Spinal cord (tissue), 10 donors: ENCODE results near the gene ZNF775. TPM values are rescaled to one million over a fixed set of nuclear protein-coding genes. Genes with fewer than 3 reads are reported as not detected.

Source experiments
- DNase-seq, 6 donors: peaks; one replicate each; pipeline versions ENCODE4 v3.0.0 to v3.0.0-alpha.2; 2013 to 2015; ENCODE audit warnings: low spot score in 6 of 6, low read depth in 4 of 6
- H3K27ac ChIP-seq: one replicate; pipeline ENCODE4 v1.5.1; 2013; ENCODE audit warnings: low read depth, low read length, control low read depth
- H3K27me3 ChIP-seq: one replicate; pipeline ENCODE4 v1.6.1; 2013; ENCODE audit warnings: low read length; ENCODE audit not compliant: control insufficient read depth, insufficient read depth
- H3K36me3 ChIP-seq: one replicate; pipeline ENCODE4 v1.6.1; 2013; ENCODE audit warnings: low read length; ENCODE audit not compliant: control insufficient read depth, insufficient read depth
- H3K4me1 ChIP-seq: one replicate; pipeline ENCODE4 v1.6.1; 2013; ENCODE audit warnings: low read length; ENCODE audit not compliant: control insufficient read depth, insufficient read depth
- H3K4me3 ChIP-seq: one replicate; pipeline ENCODE4 v1.5.1; 2013; ENCODE audit warnings: low read depth, low read length, control low read depth
- H3K9me3 ChIP-seq: one replicate; pipeline ENCODE4 v1.6.1; 2013; ENCODE audit warnings: low read length; ENCODE audit not compliant: control insufficient read depth, insufficient read depth
- WGBS: methylation state at CpG from one replicate; pipeline ENCODE4 v1.1.5; 2013; ENCODE audit warnings: missing lambda C conversion rate; ENCODE audit not compliant: insufficient coverage; 5-methylcytosine and 5-hydroxymethylcytosine counted together
- polyA plus RNA-seq, 2 donors: library from polyadenylated mRNA; unstranded; fragments of 120-200 nt; gene quantifications; one replicate each; pipeline ENCODE4 v1.2.1, GENCODE V29; 2013; ENCODE audit not compliant: insufficient read length in 2 of 2
- total RNA-seq, 2 donors: library from RNA; depleted of rRNA in 1 of 2; stranded (reverse); fragments of 120-200 nt in 1 of 2; fragments of >200 nt in 1 of 2; gene quantifications; one replicate each; pipeline versions ENCODE4 v1.2.3 to v1.2.4, GENCODE V29; 2013 to 2014
- donor health status: healthy.

ZNF775 gene
- total and polyA plus RNA-seq, 4 donors, result 7.3 to 19.1 (median 14.0) TPM

- Histone ChIP-seq H3K27ac (peak overlapping the region; percentile 87), H3K27me3 (no peaks in the 10 kb centered on the region), H3K4me3 (peak overlapping the region; percentile 82), H3K4me1 (peaks cover 63% of the 10 kb centered on the region), H3K36me3 (peaks cover 25% of the 10 kb centered on the region), H3K9me3 (no peaks in the 10 kb centered on the region)
- peak in 2 of 6 donors; percentile 63 to 67 for DNase-seq
- under 1% methylated on average over 46 of the region's 52 CpGs for WGBS
Measured at GRCh38 chr7:150379441-150380379, 580 bp downstream of the ZNF775 start.

DNA sequence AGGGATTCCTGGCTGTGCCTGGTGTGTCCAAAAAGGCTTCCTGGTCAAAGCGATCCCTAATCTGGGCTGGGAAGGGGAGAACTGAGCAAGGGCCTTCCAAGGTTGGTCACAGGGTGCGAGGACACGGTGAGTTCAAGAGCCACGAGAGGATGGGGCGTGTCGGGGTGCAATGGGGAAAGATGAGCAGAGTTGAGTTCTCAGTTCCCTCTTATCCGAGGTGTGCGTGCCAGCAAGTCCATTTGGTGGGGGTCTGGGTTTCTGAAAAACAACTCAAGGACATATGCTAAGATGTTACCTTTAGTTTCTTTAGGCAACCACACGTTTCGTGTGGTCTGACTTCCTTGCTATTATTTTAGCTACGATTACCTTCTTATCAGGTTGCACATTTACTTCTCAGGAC lies 1.3 kb downstream of the ZNF775 start:
- peak overlapping the region; percentile 82 for H3K4me3 ChIP-seq
- H3K36me3 ChIP-seq, result peaks cover 23% of the 10 kb centered on the region
- no peaks in the 10 kb centered on the region for H3K27me3 ChIP-seq
- WGBS, result 52% methylated on average over 11 of the region's 11 CpGs
- peaks cover 70% of the 10 kb centered on the region for H3K4me1 ChIP-seq
- H3K27ac ChIP-seq, result peak overlapping the region; percentile 87
- no peak for DNase-seq
- H3K9me3 ChIP-seq, result no peaks in the 10 kb centered on the region

DNA sequence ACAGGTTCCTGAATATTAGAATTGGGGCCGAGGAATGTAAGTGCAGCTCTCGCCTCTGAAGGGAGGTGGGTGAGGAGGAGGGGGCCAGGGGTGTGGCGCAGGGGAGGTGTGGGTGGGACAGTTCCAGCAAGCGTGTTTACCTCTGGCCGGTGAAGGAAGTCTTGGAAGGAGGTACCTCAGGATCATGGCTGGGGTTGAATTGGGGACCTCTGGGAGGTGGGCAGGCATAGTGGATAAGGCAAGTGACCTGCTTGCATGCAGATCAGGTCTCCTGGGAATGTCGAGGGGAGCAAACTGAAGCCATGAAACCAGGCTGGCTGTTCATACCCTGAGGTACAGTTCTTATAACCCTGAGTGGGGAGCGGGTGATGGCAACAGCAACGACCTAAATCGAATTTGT lies 2.0 kb downstream of the ZNF775 start:
- no peak for DNase-seq
- peaks cover 22% of the 10 kb centered on the region for H3K36me3 ChIP-seq
- H3K4me3 ChIP-seq, result no peak overlapping the region
- H3K4me1 ChIP-seq, result peaks cover 77% of the 10 kb centered on the region
- H3K9me3 ChIP-seq, result no peaks in the 10 kb centered on the region
- H3K27me3 ChIP-seq, result no peaks in the 10 kb centered on the region
- WGBS, result 58% methylated on average over 6 of the region's 9 CpGs
- peak overlapping the region; percentile 87 for H3K27ac ChIP-seq

DNA sequence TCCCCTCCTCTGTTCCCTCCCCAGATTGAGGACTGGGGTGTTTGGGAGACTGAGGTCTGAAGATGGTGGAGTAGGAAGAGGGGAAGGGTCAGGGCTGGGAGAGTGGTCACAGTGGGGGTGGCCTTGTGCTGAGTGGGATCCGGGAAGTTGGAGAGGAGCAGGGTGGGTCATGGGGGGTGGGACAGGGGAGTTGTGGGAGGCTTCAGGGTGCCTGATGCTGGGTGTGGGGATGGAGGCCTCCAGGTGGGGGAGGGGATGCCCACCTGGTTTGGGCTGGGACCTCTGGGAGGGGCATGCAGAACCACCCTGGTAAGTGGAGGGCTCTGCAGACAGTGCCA lies 2.6 kb downstream of the ZNF775 start:
- WGBS, result 92% methylated on average over 1 of the region's 1 CpG
- no peak overlapping the region for H3K4me3 ChIP-seq
- H3K27ac ChIP-seq, result peak overlapping the region; percentile 97
- H3K4me1 ChIP-seq, result peaks cover 78% of the 10 kb centered on the region
- no peaks in the 10 kb centered on the region for H3K27me3 ChIP-seq
- H3K9me3 ChIP-seq, result no peaks in the 10 kb centered on the region
- DNase-seq, result no peak
- peaks cover 22% of the 10 kb centered on the region for H3K36me3 ChIP-seq

DNA sequence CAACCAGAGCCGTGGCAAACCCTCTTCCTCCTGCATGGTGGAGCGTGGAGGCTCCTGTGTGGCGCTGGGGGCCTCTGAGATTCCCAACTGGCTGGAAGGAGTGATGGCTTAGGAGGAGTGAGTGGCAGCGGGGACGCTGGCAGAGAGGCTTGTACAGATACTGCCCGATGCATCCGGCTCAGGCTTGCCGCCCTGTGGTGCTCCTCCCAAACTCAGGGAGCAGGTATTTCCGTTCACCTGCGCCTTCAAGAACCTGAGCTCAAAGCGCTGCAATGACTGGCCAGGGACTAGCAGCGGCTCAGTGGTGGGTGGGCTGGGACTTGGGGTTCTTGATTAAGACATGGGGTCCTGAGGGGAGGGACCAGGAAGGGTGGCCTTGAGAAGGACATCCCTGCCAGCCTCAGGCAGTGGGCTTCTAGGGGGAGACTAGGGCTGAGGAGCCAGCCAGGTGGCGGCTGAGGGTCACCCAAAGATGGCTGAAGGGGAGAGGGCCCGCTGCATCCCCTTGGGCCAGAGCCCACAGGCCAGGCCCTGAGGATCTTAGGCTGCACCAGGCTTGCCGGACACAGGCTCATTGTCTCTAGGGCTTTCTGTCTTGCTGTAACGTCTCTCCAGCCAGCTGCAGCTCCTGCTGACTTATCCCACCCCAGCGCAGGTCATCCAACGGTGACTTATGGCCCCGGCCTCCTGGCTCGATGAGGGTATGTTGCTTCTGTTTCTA lies 3.2 kb downstream of the ZNF775 start:
- Histone ChIP-seq H3K9me3 (no peaks in the 10 kb centered on the region), H3K27me3 (no peaks in the 10 kb centered on the region), H3K27ac (peak overlapping the region; percentile 97), H3K36me3 (peaks cover 24% of the 10 kb centered on the region), H3K4me3 (no peak overlapping the region), H3K4me1 (peaks cover 81% of the 10 kb centered on the region)
- DNase-seq, result no peak
- 64% methylated on average over 17 of the region's 20 CpGs for WGBS

- no peak for DNase-seq
- Histone ChIP-seq H3K36me3 (peaks cover 26% of the 10 kb centered on the region), H3K27me3 (no peaks in the 10 kb centered on the region), H3K9me3 (no peaks in the 10 kb centered on the region), H3K4me3 (peak overlapping the region; percentile 32), H3K4me1 (peaks cover 86% of the 10 kb centered on the region), H3K27ac (peak overlapping the region; percentile 97)
- WGBS, result 14% methylated on average over 1 of the region's 4 CpGs
Measured at GRCh38 chr7:150382844-150383225, 3.7 kb downstream of the ZNF775 start.

- 23% methylated on average over 17 of the region's 22 CpGs for WGBS
- H3K4me3 ChIP-seq, result peak overlapping the region; percentile 42
- DNase-seq, result peak in 5 of 6 donors; percentile 67 to 96 (median 82)
- peaks cover 29% of the 10 kb centered on the region for H3K36me3 ChIP-seq
- peaks cover 87% of the 10 kb centered on the region for H3K4me1 ChIP-seq
- H3K27me3 ChIP-seq, result no peaks in the 10 kb centered on the region
- no peaks in the 10 kb centered on the region for H3K9me3 ChIP-seq
- peak overlapping the region; percentile 97 for H3K27ac ChIP-seq
Measured at GRCh38 chr7:150383710-150384397, 4.7 kb downstream of the ZNF775 start.

DNA sequence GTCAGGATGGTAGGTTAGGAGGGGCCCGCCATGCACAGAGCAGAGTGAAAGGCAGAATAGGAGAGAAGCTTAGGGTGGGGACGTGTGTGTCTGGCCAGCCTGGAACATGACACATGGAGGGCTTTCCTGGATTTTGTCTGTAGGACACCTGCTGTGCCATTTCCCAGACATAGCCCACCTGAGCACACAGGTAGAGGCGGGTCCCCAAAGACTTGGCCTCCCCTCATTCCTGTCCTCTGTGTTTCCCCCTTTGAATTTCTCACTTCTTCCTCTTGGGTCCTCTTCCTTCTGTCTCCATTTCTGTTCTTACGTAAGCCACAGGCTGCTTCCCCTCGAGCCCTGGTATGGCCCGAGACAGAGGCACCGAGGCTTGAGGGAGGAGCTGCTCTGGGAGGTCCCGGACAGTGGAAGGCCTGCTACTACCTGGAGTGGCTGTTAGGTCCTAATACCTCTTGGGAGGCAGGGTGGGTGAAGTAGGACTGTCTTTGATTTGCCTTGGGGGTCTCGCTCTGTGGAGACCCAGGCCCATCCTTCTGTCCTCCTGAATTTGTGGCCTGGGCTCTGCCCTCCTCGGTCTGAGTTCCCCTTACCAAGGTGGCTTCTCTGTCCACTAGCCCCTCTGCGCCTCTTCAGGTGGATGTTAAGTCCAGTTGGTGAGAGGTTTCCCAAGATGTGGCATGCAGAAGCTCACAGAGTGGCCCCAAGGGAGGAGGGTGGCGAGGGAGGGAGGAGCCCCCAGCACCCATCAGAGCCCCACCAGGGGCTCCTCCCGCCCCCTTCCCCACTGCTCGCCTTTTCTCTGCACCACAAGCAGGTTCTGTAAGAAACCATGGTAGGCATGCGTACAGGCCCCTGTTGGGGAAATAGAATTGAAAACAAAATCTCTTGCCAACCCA lies 5.5 kb downstream of the ZNF775 start:
- H3K27me3 ChIP-seq, result no peaks in the 10 kb centered on the region
- 33% methylated on average over 9 of the region's 15 CpGs for WGBS
- peak overlapping the region; percentile 42 for H3K4me3 ChIP-seq
- peaks cover 37% of the 10 kb centered on the region for H3K36me3 ChIP-seq
- peaks cover 95% of the 10 kb centered on the region for H3K4me1 ChIP-seq
- H3K9me3 ChIP-seq, result no peaks in the 10 kb centered on the region
- H3K27ac ChIP-seq, result peak overlapping the region; percentile 97
- no peak for DNase-seq

- Histone ChIP-seq H3K27me3 (no peaks in the 10 kb centered on the region), H3K36me3 (peaks cover 38% of the 10 kb centered on the region), H3K4me1 (peaks cover 89% of the 10 kb centered on the region), H3K4me3 (no peak overlapping the region), H3K9me3 (no peaks in the 10 kb centered on the region), H3K27ac (peak overlapping the region; percentile 97)
- DNase-seq, result peak in 2 of 6 donors; percentile 59 to 73
- WGBS, result 18% methylated on average over 12 of the region's 14 CpGs
Measured at GRCh38 chr7:150385302-150385723, 6.2 kb downstream of the ZNF775 start.
